ENCODE measurements around the gene FRMD4A.
"Not testable (repeated sequence)": the region's sequence is repeated elsewhere in the genome, so short reads cannot be mapped to it uniquely, and the experiment has no call there.

FRMD4A gene

DNA sequence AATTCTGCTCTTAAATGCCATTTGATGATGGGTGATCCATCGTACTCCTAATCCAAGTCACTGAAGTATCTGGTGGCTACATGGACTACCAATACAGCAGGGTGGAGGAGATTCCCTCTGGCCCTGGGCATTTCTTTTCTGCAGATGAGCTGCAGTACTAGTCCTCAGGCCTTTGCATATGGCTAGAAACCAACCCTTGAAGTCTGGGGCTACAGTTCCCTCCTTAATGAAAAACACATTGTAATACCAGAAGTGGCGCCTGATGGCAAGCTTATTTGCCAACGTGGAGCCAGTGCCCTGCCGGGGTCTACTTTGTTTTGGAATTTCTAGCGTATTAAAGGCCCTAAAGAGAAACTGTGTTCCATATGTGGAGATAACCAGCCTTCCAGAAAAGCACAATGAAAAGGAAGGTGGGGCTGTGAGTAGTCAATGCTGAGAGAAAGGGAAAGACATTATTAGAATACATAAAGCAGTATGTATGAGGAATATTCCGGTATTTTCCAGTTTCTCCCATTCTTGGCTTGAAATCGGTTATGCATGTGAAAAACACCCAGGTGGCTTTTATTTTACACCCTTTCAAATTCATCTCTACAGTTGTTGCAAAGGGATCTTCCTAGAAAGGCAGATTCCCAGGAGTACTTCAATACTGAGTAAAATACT is 375.2 kb downstream of the FRMD4A start:
- TF ChIP-seq, protein P1, sequence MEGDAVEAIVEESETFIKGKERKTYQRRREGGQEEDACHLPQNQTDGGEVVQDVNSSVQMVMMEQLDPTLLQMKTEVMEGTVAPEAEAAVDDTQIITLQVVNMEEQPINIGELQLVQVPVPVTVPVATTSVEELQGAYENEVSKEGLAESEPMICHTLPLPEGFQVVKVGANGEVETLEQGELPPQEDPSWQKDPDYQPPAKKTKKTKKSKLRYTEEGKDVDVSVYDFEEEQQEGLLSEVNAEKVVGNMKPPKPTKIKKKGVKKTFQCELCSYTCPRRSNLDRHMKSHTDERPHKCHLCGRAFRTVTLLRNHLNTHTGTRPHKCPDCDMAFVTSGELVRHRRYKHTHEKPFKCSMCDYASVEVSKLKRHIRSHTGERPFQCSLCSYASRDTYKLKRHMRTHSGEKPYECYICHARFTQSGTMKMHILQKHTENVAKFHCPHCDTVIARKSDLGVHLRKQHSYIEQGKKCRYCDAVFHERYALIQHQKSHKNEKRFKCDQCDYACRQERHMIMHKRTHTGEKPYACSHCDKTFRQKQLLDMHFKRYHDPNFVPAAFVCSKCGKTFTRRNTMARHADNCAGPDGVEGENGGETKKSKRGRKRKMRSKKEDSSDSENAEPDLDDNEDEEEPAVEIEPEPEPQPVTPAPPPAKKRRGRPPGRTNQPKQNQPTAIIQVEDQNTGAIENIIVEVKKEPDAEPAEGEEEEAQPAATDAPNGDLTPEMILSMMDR (IDR thresholded peaks at IDR 0.05; ENCODE audit: low read depth, low read length) = no peak
- no peaks in the 10 kb centered on the region for H3K36me3 ChIP-seq

DNA sequence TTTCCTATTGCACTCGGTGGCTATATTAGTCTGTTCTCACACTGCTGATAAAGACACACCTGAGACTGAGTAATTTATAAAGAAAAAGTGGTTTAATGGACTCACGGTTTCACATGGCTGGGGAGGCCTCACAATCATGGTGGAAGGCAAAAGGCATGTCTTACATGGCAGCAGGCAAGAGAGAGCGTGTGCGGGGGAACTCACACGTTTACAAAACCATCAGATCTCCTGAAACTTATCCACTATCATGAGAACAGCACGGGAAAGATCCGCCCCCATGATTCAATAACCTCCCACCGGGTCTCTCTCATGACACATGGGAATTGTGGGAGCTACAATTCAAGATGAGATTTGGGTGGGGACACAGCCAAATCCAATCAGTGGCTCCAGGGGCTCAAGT is 376.5 kb downstream of the FRMD4A start:
- not testable (repeated sequence) for H3K27me3 ChIP-seq; H3K4me1 ChIP-seq; DNase-seq; H3K36me3 ChIP-seq; H3K9me3 ChIP-seq; H3K4me3 ChIP-seq (ENCODE audit: low read depth, low read length)

More for the DNA sequence above, 375.2 kb downstream of the FRMD4A start:
- H3K9me3 ChIP-seq = no peaks in the 10 kb centered on the region
- DNase-seq = no peak
- H3K27me3 ChIP-seq = no peaks in the 10 kb centered on the region
- H3K4me3 ChIP-seq (ENCODE audit: low read depth, low read length) = no peak overlapping the region
- H3K4me1 ChIP-seq = no peaks in the 10 kb centered on the region

DNA sequence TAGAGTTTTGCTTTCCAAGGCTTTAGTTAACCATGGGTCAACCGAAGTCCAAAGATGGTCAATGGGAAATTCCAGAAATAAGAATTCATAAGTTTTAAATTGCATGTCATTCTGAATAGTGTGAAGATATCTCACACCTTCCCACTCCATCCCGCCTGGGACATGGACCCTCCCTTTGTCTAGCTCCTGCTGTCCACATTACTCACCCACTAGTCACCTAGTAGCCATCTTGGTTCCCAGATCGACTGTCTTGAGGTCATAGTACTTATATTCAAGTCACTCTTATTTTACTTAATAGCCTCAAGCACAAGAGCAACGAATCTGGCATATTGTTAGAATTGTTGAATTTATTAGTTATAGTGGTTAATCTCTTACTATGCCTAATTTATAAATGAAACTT is 377.4 kb downstream of the FRMD4A start:
- Histone ChIP-seq H3K4me3 (ENCODE audit: low read depth, low read length) (no peak overlapping the region), H3K9me3 (no peaks in the 10 kb centered on the region), H3K27me3 (no peaks in the 10 kb centered on the region), H3K36me3 (no peaks in the 10 kb centered on the region), H3K4me1 (no peaks in the 10 kb centered on the region)
- DNase-seq = no peak
- TF ChIP-seq, protein P1 (IDR thresholded peaks at IDR 0.05; ENCODE audit: low read depth, low read length) = no peak

DNA sequence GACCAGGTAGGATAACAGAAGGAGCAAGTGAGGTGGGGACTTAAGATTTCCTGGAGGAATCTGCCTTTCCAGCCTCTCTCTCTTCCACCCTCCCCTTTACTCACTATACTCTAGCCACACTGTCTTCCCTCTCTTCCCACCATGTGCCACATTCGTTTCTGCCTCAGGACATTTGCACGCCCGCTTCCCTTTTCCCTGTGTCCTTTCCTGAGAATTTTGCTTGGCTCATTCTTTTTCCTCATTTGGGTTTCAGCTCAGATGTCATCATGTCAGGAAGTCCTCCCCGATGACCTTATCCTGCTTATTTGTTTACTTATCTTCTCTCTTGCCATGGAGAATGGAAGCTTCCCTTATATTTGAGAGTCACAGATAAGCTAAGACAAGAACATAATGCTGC is 380.2 kb downstream of the FRMD4A start:
- DNase-seq = no peak
- TF ChIP-seq, protein P1 (IDR thresholded peaks at IDR 0.05; ENCODE audit: low read depth, low read length) = no peak
- H3K9me3 ChIP-seq = no peaks in the 10 kb centered on the region
- H3K4me1 ChIP-seq = no peaks in the 10 kb centered on the region
- H3K36me3 ChIP-seq = no peaks in the 10 kb centered on the region
- H3K4me3 ChIP-seq (ENCODE audit: low read depth, low read length) = no peak overlapping the region
- H3K27me3 ChIP-seq = no peaks in the 10 kb centered on the region

DNA sequence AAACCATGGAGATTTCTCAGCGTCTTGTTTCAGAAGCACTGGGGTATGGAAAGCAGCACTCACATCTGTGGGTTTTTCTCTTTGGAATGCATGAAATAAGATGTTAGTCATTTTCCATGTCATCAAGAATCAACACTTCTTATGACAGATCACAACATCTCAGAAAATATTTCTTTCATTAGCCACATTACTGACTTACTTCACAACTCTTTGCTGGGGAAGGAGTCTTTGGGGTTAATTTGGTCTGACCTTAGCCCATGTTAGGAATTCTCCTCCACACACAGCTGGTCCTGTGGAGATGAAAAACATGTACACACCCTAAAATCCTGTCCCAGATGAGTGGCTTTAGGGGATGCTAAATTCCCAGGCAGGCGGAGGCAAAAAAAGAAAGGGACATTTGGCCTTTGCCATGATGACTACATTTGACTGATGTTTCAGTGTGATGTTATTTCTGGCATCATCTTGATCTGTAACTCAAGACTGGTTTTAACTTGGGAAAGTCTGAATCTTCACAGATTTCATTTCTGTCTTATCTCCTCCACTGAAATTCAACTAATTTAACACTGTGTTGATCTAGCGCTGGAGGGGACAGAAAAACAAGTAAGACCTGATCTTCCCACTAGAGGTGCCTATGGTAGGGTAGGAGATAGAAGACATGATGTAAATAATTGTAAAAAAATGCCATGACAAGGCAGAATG is 380.7 kb downstream of the FRMD4A start:
- no peaks in the 10 kb centered on the region for H3K36me3 ChIP-seq
- TF ChIP-seq, protein P1 (IDR thresholded peaks at IDR 0.05; ENCODE audit: low read depth, low read length) = no peak
- H3K4me3 ChIP-seq (ENCODE audit: low read depth, low read length) = no peak overlapping the region
- no peaks in the 10 kb centered on the region for H3K27me3 ChIP-seq
- no peaks in the 10 kb centered on the region for H3K9me3 ChIP-seq
- no peak for DNase-seq
- no peaks in the 10 kb centered on the region for H3K4me1 ChIP-seq

DNA sequence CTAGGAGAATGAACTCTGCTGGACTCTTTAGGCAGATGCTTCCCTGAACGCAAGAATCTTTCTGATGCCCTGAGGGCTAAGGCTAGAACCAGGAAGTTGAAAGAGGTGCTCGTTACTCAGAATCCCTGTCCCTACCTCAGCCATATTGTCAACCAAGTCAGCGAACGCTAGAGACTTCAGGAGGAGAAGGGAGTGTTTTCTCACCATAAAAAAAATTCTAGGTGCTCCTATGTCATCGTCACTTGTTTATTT is 384.6 kb downstream of the FRMD4A start:
- TF ChIP-seq, protein P1 (IDR thresholded peaks at IDR 0.05; ENCODE audit: low read depth, low read length) = no peak
- H3K4me3 ChIP-seq (ENCODE audit: low read depth, low read length) = no peak overlapping the region

More for the DNA sequence above, 384.6 kb downstream of the FRMD4A start:
- Histone ChIP-seq H3K9me3 (no peaks in the 10 kb centered on the region), H3K27me3 (no peaks in the 10 kb centered on the region), H3K4me1 (no peaks in the 10 kb centered on the region), H3K36me3 (no peaks in the 10 kb centered on the region)
- DNase-seq = no peak

Data from BE2C (cell line).